HG02852 (cell line): ENCODE measurements around the gene COMP.

Experiments
- ATAC-seq: cut with Tn5 transposase; IDR thresholded peaks from one replicate; pipeline ENCODE4 v1.9.1; 2021; ENCODE audit warnings: mild to moderate bottlenecking, moderate library complexity; ENCODE audit not compliant: unreplicated experiment

COMP gene

GRCh38 chr19:18750295-18750970 lies 40.7 kb downstream of the COMP start:
- no peak for ATAC-seq

GRCh38 chr19:18749362-18750231 lies 41.5 kb downstream of the COMP start:
- no peak for ATAC-seq

GRCh38 chr19:18746401-18747325 lies 44.4 kb downstream of the COMP start:
- no peak for ATAC-seq

GRCh38 chr19:18745931-18746330 lies 45.2 kb downstream of the COMP start:
- ATAC-seq, result no peak

GRCh38 chr19:18745012-18745735 lies 45.9 kb downstream of the COMP start:
- ATAC-seq, result no peak

- no peak for ATAC-seq
These were observed 47.2 kb downstream of the COMP start for GRCh38 chr19:18743784-18744418.

GRCh38 chr19:18742838-18743783 lies 48.0 kb downstream of the COMP start:
- no peak for ATAC-seq

- ATAC-seq, result no peak
These were observed 48.8 kb downstream of the COMP start for GRCh38 chr19:18742324-18742723.

GRCh38 chr19:18741124-18742121 lies 49.7 kb downstream of the COMP start:
- no peak for ATAC-seq

GRCh38 chr19:18738961-18739690 lies 52.0 kb downstream of the COMP start:
- no peak for ATAC-seq

GRCh38 chr19:18737954-18738351 lies 53.2 kb downstream of the COMP start:
- no peak for ATAC-seq

GRCh38 chr19:18737337-18737953 lies 53.7 kb downstream of the COMP start:
- no peak for ATAC-seq

GRCh38 chr19:18736415-18737336 lies 54.4 kb downstream of the COMP start:
- no peak for ATAC-seq

GRCh38 chr19:18735752-18736151 lies 55.4 kb downstream of the COMP start:
- no peak for ATAC-seq

- ATAC-seq, result no peak
These were observed 55.8 kb downstream of the COMP start for GRCh38 chr19:18735324-18735723.
